ENCODE results near the gene UBE2E1.

GRCh38 chr3:23811919-23812318 lies 6.2 kb downstream of the UBE2E1 start:
- TF ChIP-seq CTCF (IDR thresholded peaks at IDR 0.05), result no peak
- no peak for TF ChIP-seq POLR2A (IDR thresholded peaks at IDR 0.05)
